HepG2 (cell line): ENCODE results near the gene MSANTD1. TPM values are rescaled to one million over a fixed set of nuclear protein-coding genes. Genes with fewer than 3 reads are reported as not detected.

Experiments
- ATF1 ChIP-seq: IDR thresholded peaks from 2 replicates; pipeline ENCODE4 v1.6.1; 2016; ENCODE audit warnings: mild to moderate bottlenecking, control low read depth
- BHLHE40 ChIP-seq: IDR thresholded peaks from 2 replicates; pipeline ENCODE4 v1.6.1; 2011; ENCODE audit warnings: low read length, improper control_type of control experiment
- BRD4 ChIP-seq: sonication (generic); formaldehyde crosslinking; IDR thresholded peaks from 2 replicates; pipeline ENCODE4 v1.4.0; 2020; ENCODE audit warnings: missing genetic modification reagents
- EZH2 ChIP-seq: conservative IDR thresholded peaks from 2 replicates; pipeline ENCODE4 v1.6.1; 2012; ENCODE audit warnings: mild to moderate bottlenecking, low read depth, low read length, moderate library complexity
- GLI4 ChIP-seq: sonication (generic); formaldehyde crosslinking; IDR thresholded peaks from 2 replicates; pipeline ENCODE4 v1.5.1; 2020; ENCODE audit warnings: missing genetic modification reagents, mild to moderate bottlenecking, moderate library complexity, borderline replicate concordance
- HDAC2 ChIP-seq: sonication (generic); formaldehyde crosslinking; IDR thresholded peaks from 2 replicates; pipeline ENCODE4 v1.4.0; 2020; ENCODE audit warnings: missing genetic modification reagents
- KDM5A ChIP-seq: fragments of 200-600 bp; sonication (generic); IDR thresholded peaks from 2 replicates; pipeline ENCODE4 v1.7.0; 2018; ENCODE audit warnings: antibody characterized with exemption, mild to moderate bottlenecking, low read length, borderline replicate concordance
- KLF9 ChIP-seq: IDR thresholded peaks from 2 replicates; pipeline ENCODE4 v1.6.1; 2016; ENCODE audit warnings: low read depth
- NFIB ChIP-seq: sonication (generic); formaldehyde crosslinking; IDR thresholded peaks from 2 replicates; pipeline ENCODE4 v1.9.0; 2021; ENCODE audit warnings: missing genetic modification reagents, mild to moderate bottlenecking, borderline replicate concordance
- NFIC ChIP-seq: IDR thresholded peaks from 2 replicates; pipeline ENCODE4 v1.6.1; 2012; ENCODE audit warnings: mild to moderate bottlenecking, low read length, inconsistent platforms
- NR3C1 ChIP-seq: sonication (generic); formaldehyde crosslinking; IDR thresholded peaks from 2 replicates; pipeline ENCODE4 v1.4.0; 2020; ENCODE audit warnings: missing genetic modification reagents
- RBFOX2 ChIP-seq: fragments of 200-400 bp; formaldehyde crosslinking; IDR thresholded peaks from 2 replicates; pipeline ENCODE4 v1.6.1; 2017; ENCODE audit warnings: low read depth, mild to moderate bottlenecking, low read length
- REXO4 ChIP-seq: sonication (generic); formaldehyde crosslinking; IDR thresholded peaks from 2 replicates; pipeline ENCODE4 v1.8.0; 2022; ENCODE audit warnings: missing genetic modification reagents, mild to moderate bottlenecking, borderline replicate concordance
- SOX5 ChIP-seq: IDR thresholded peaks from 2 replicates; pipeline ENCODE4 v1.6.1; 2016; ENCODE audit warnings: borderline replicate concordance
- SP5 ChIP-seq: IDR thresholded peaks from 2 replicates; pipeline ENCODE4 v1.6.1; 2016; ENCODE audit warnings: low read depth, borderline replicate concordance
- TBP ChIP-seq: sonication (generic); formaldehyde crosslinking; IDR thresholded peaks from 2 replicates; pipeline ENCODE4 v1.5.0; 2020; ENCODE audit warnings: missing genetic modification reagents
- ZNF282 ChIP-seq: fragments of 450-650 bp; IDR thresholded peaks from 2 replicates; pipeline ENCODE4 v1.6.1; 2018; ENCODE audit not compliant: partially characterized antibody
- ZNF441 ChIP-seq: sonication (generic); formaldehyde crosslinking; IDR thresholded peaks from 2 replicates; pipeline ENCODE4 v1.7.0; 2021; ENCODE audit warnings: missing genetic modification reagents, borderline replicate concordance
- ZNF598 ChIP-seq: sonication (generic); formaldehyde crosslinking; IDR thresholded peaks from 2 replicates; pipeline ENCODE4 v1.5.1; 2020; ENCODE audit warnings: mild to moderate bottlenecking, missing genetic modification reagents, borderline replicate concordance
- ZSCAN12 ChIP-seq: sonication (generic); formaldehyde crosslinking; IDR thresholded peaks from 2 replicates; pipeline ENCODE4 v1.9.0; 2021; ENCODE audit warnings: mild to moderate bottlenecking, missing genetic modification reagents
- ZSCAN22 ChIP-seq: sonication (generic); formaldehyde crosslinking; IDR thresholded peaks from 2 replicates; pipeline ENCODE4 v1.4.0; 2020; ENCODE audit warnings: mild to moderate bottlenecking, missing genetic modification reagents
- polyA plus RNA-seq, 8 experiments: library from polyadenylated mRNA; depleted of rRNA in 3 of 8; stranded (reverse) in 7 of 8; unstranded in 1 of 8; fragments of >200 nt; fragmentation: Illumina TruSeq in 4 of 8; extraction: Trizol in 4 of 8; gene quantifications; 2 replicates each; pipeline versions ENCODE4 v1.2.1 to v1.2.3, GENCODE V29; 2011 to 2016; ENCODE audit warnings: low read depth in 4 of 8, missing spikeins in 1 of 8, mixed read lengths in 1 of 8; ENCODE audit not compliant: insufficient read depth in 1 of 8
- total RNA-seq, 5 experiments: library from RNA; depleted of rRNA; stranded (reverse); fragments of >200 nt; fragmentation: Illumina TruSeq; extraction: Trizol; gene quantifications; 2 replicates each; pipeline ENCODE4 v1.2.3, GENCODE V29; 2016; ENCODE audit warnings: low read depth in 1 of 5
- TF ChIP-seq, protein P1 (sequence below): sonication (generic); formaldehyde crosslinking; IDR thresholded peaks from 2 replicates; pipeline ENCODE4 v1.5.0; 2020; ENCODE audit warnings: missing genetic modification reagents
- TF ChIP-seq, protein P2 (sequence below): sonication (generic); formaldehyde crosslinking; IDR thresholded peaks from 2 replicates; pipeline ENCODE4 v1.5.0; 2020; ENCODE audit warnings: missing genetic modification reagents
- TF ChIP-seq, protein P3 (sequence below): sonication (generic); formaldehyde crosslinking; IDR thresholded peaks from 2 replicates; pipeline ENCODE4 v1.5.0; 2020; ENCODE audit warnings: mild to moderate bottlenecking, missing genetic modification reagents
- TF ChIP-seq, protein P4 (sequence below): conservative IDR thresholded peaks from 2 replicates; pipeline ENCODE4 v1.6.1; 2018; ENCODE audit warnings: missing genetic modification reagents
- TF ChIP-seq, protein P5 (sequence below): sonication (generic); formaldehyde crosslinking; IDR thresholded peaks from 2 replicates; pipeline ENCODE4 v1.4.0; 2020; ENCODE audit warnings: mild to moderate bottlenecking, missing genetic modification reagents

Gene MSANTD1
- total and polyA plus RNA-seq, 2 of the 13 experiments (the other 11 are each of a cell fraction or from before 2014, with no cell fraction given): 0.22 to 0.40 TPM

DNA sequence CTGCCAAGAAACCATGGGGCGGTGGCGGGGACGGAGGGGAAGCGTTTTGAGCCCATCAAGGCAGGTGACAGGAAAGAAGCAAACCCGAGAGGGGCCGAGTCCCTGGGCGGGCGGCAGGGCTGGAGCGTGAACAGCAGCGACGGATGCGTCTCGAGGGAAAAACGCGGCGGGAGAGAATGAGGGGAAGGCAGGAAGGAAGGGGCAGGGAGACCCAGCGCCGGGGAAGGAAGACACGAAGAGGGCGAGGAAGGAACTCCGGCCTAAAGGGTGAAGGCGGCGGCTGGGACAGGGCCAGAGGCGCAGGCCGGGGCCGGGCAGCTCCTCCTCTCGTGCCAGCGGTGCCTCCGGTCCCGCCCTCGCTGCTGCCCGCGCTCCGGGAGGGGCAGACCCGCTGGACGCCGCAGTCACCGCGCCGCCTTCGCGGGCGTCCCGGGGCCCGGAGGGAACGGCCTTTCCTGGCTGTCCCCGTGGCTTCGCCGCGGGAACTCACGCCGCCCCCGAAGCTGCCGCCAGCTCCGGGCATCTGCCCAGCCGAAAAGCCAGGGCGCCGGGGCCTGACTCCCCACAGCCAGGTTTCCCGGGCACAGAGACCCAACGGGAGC, 43.1 kb downstream of the MSANTD1 start (continued):
- TF ChIP-seq NR3C1 (CRISPR knock-in tag): no peak
- no peak for TF ChIP-seq BRD4 (CRISPR knock-in tag)
- 0 out of 2 replicates have a peak, but pooled peaks have one; percentile 8 for TF ChIP-seq SP5 (CRISPR knock-in tag)
- TF ChIP-seq KDM5A: no peak
- TF ChIP-seq, protein P1, sequence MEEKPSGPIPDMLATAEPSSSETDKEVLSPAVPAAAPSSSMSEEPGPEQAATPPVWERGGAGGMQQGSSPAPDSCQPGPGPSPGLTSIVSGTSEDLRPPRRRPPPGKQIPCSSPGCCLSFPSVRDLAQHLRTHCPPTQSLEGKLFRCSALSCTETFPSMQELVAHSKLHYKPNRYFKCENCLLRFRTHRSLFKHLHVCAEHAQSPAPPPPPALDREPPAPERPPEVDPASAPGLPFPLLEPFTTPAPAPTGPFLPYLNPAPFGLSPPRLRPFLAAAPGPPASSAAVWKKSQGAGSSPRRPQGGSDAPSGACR (CRISPR knock-in tag): 0 out of 2 replicates have a peak, but pooled peaks have one; percentile 33
- no peak for TF ChIP-seq SOX5 (CRISPR knock-in tag)
- no peak for TF ChIP-seq NFIC
- TF ChIP-seq GLI4 (CRISPR knock-in tag): peak; percentile 27; the same call in 1 of the 2 replicates
- TF ChIP-seq ZSCAN12 (CRISPR knock-in tag): no peak
- TF ChIP-seq ZSCAN22 (CRISPR knock-in tag): no peak
- TF ChIP-seq RBFOX2: no peak
- no peak for TF ChIP-seq TBP
- TF ChIP-seq REXO4 (CRISPR knock-in tag): no peak
- no peak for TF ChIP-seq ZNF282
- TF ChIP-seq, protein P2, sequence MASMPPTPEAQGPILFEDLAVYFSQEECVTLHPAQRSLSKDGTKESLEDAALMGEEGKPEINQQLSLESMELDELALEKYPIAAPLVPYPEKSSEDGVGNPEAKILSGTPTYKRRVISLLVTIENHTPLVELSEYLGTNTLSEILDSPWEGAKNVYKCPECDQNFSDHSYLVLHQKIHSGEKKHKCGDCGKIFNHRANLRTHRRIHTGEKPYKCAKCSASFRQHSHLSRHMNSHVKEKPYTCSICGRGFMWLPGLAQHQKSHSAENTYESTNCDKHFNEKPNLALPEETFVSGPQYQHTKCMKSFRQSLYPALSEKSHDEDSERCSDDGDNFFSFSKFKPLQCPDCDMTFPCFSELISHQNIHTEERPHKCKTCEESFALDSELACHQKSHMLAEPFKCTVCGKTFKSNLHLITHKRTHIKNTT (CRISPR knock-in tag): no peak
- no peak for TF ChIP-seq EZH2
- TF ChIP-seq, protein P3, sequence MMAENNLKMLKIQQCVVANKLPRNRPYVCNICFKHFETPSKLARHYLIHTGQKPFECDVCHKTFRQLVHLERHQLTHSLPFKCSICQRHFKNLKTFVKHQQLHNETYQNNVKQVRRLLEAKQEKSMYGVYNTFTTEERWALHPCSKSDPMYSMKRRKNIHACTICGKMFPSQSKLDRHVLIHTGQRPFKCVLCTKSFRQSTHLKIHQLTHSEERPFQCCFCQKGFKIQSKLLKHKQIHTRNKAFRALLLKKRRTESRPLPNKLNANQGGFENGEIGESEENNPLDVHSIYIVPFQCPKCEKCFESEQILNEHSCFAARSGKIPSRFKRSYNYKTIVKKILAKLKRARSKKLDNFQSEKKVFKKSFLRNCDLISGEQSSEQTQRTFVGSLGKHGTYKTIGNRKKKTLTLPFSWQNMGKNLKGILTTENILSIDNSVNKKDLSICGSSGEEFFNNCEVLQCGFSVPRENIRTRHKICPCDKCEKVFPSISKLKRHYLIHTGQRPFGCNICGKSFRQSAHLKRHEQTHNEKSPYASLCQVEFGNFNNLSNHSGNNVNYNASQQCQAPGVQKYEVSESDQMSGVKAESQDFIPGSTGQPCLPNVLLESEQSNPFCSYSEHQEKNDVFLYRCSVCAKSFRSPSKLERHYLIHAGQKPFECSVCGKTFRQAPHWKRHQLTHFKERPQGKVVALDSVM (CRISPR knock-in tag): no peak
- no peak for TF ChIP-seq HDAC2 (CRISPR knock-in tag)
- no peak for TF ChIP-seq KLF9 (CRISPR knock-in tag)
- TF ChIP-seq ZNF598 (CRISPR knock-in tag): no peak
- TF ChIP-seq, protein P4, sequence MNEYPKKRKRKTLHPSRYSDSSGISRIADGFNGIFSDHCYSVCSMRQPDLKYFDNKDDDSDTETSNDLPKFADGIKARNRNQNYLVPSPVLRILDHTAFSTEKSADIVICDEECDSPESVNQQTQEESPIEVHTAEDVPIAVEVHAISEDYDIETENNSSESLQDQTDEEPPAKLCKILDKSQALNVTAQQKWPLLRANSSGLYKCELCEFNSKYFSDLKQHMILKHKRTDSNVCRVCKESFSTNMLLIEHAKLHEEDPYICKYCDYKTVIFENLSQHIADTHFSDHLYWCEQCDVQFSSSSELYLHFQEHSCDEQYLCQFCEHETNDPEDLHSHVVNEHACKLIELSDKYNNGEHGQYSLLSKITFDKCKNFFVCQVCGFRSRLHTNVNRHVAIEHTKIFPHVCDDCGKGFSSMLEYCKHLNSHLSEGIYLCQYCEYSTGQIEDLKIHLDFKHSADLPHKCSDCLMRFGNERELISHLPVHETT (CRISPR knock-in tag): no peak
- TF ChIP-seq NFIB: no peak
- TF ChIP-seq BHLHE40: no peak
- TF ChIP-seq, protein P5, sequence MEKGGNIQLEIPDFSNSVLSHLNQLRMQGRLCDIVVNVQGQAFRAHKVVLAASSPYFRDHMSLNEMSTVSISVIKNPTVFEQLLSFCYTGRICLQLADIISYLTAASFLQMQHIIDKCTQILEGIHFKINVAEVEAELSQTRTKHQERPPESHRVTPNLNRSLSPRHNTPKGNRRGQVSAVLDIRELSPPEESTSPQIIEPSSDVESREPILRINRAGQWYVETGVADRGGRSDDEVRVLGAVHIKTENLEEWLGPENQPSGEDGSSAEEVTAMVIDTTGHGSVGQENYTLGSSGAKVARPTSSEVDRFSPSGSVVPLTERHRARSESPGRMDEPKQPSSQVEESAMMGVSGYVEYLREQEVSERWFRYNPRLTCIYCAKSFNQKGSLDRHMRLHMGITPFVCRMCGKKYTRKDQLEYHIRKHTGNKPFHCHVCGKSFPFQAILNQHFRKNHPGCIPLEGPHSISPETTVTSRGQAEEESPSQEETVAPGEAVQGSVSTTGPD: no peak
- no peak for TF ChIP-seq ATF1 (CRISPR knock-in tag)
- TF ChIP-seq ZNF441: no peak
